DND-41 (cell line): Measurements from ENCODE around the gene TMEM97.

ENCODE experiments used
- CTCF ChIP-seq: IDR thresholded peaks from 2 replicates; pipeline ENCODE4 v1.5.1; 2012; ENCODE audit warnings: borderline replicate concordance, low read length, moderate library complexity, mild to moderate bottlenecking; ENCODE audit not compliant: poor library complexity, severe bottlenecking; ENCODE audit errors: extremely low read depth
- EZH2 ChIP-seq: IDR thresholded peaks from 3 replicates; pipeline ENCODE4 v1.6.1; 2012; ENCODE audit warnings: borderline replicate concordance, low read depth, mild to moderate bottlenecking, moderate library complexity, low read length, inconsistent platforms; ENCODE audit not compliant: severe bottlenecking

- TF ChIP-seq CTCF = no peak
- TF ChIP-seq EZH2 = no peak
Observed at GRCh38 chr17:28325211-28325610, 6.2 kb downstream of the TMEM97 start.
